Smooth muscle cell (in vitro differentiated cells): Measurements from ENCODE around the gene RIN1. TPM values are rescaled to one million over a fixed set of nuclear protein-coding genes. Genes with fewer than 3 reads are reported as not detected.
"Not testable (repeated sequence)": the region's sequence is repeated elsewhere in the genome, so short reads cannot be mapped to it uniquely, and the experiment has no call there.

Experiments used
- DNase-seq: peaks from one replicate; lab custom pipeline; 2025; ENCODE audit not compliant: unreplicated experiment; lab: John Stamatoyannopoulos, UW
- H2AFZ ChIP-seq: fragments of 200-600 bp; sonication (generic); 2 replicates; pipeline ENCODE4 v1.6.0; 2016; ENCODE audit warnings: antibody characterized with exemption, low read depth, mild to moderate bottlenecking
- H3F3A ChIP-seq: fragments of 200-600 bp; sonication (generic); 2 replicates; pipeline ENCODE4 v1.6.0; 2017; ENCODE audit warnings: antibody characterized with exemption, low read depth
- H3K27ac ChIP-seq: fragments of 200-600 bp; sonication (generic); 2 replicates; pipeline ENCODE4 v1.5.1; 2016; ENCODE audit warnings: low read depth, mild to moderate bottlenecking
- H3K27me3 ChIP-seq: fragments of 200-600 bp; sonication (generic); 2 replicates; pipeline ENCODE4 v1.6.1; 2016; ENCODE audit warnings: low read depth, mild to moderate bottlenecking
- H3K36me3 ChIP-seq: fragments of 200-600 bp; sonication (generic); 2 replicates; pipeline ENCODE4 v1.5.1; 2016; ENCODE audit warnings: low read depth
- H3K4me1 ChIP-seq: fragments of 200-600 bp; sonication (generic); 2 replicates; pipeline ENCODE4 v1.5.1; 2016; ENCODE audit warnings: low read depth
- H3K4me2 ChIP-seq: fragments of 200-600 bp; sonication (generic); 2 replicates; pipeline ENCODE4 v1.6.0; 2016; ENCODE audit warnings: mild to moderate bottlenecking
- H3K4me3 ChIP-seq: fragments of 200-600 bp; sonication (generic); 2 replicates; pipeline ENCODE4 v1.5.1; 2016; ENCODE audit warnings: mild to moderate bottlenecking
- H3K79me2 ChIP-seq: fragments of 200-600 bp; sonication (generic); 2 replicates; pipeline ENCODE4 v1.6.0; 2016; ENCODE audit warnings: low read depth, mild to moderate bottlenecking
- H3K9ac ChIP-seq: fragments of 200-600 bp; sonication (generic); 2 replicates; pipeline ENCODE4 v1.6.0; 2016; ENCODE audit warnings: low read depth
- H3K9me3 ChIP-seq: fragments of 200-600 bp; sonication (generic); replicated peaks from 2 replicates; pipeline ENCODE4 v1.5.1; 2016; ENCODE audit warnings: low read depth
- H4K20me1 ChIP-seq: fragments of 200-600 bp; sonication (generic); 2 replicates; pipeline ENCODE4 v1.6.0; 2016; ENCODE audit warnings: low read depth
- CTCF ChIP-seq: fragments of 200-600 bp; sonication (generic); IDR thresholded peaks from 2 replicates; pipeline ENCODE4 v1.5.1; 2017; ENCODE audit warnings: borderline replicate concordance, mild to moderate bottlenecking, antibody characterized with exemption; ENCODE audit not compliant: insufficient read depth, poor library complexity, severe bottlenecking
- WGBS: methylation state at CpG from one replicate; pipeline ENCODE4 v1.1.7; 2016; ENCODE audit warnings: low lambda C conversion rate; 5-methylcytosine and 5-hydroxymethylcytosine counted together
- polyA plus RNA-seq: library from polyadenylated mRNA; unstranded; fragments of >200 nt; fragmentation: Nextera tagmentation; extraction: Ambion mirVana; gene quantifications from 2 replicates; pipeline ENCODE4 v1.2.1, GENCODE V29; 2016
- total RNA-seq: library from RNA; depleted of rRNA; stranded (reverse); fragments of >200 nt; gene quantifications from 2 replicates; pipeline ENCODE4 v1.2.3, GENCODE V29; 2014

Gene RIN1
- total and polyA plus RNA-seq, 2 experiments from 2014 or later: 15.3 to 18.0 TPM

- WGBS: 93% methylated on average over 7 of the region's 11 CpGs
- Histone ChIP-seq H3K4me1 (peaks cover 34% of the 10 kb centered on the region), H3K27me3 (no peaks in the 10 kb centered on the region), H3K4me2 (no peak overlapping the region), H3K36me3 (no peaks in the 10 kb centered on the region), H3K79me2 (no peaks in the 10 kb centered on the region), H3K9me3 (no peaks in the 10 kb centered on the region), H4K20me1 (no peaks in the 10 kb centered on the region), H3K27ac (no peak overlapping the region), H3K9ac (no peak overlapping the region), H3K4me3 (no peak overlapping the region), H3F3A (peaks cover 12% of the 10 kb centered on the region), H2AFZ (no peak overlapping the region)
- DNase-seq: no peak
- TF ChIP-seq CTCF: no peak
Observed at GRCh38 chr11:66322732-66323427, 13.4 kb downstream of the RIN1 start.

GRCh38 chr11:66321606-66322005 is 14.6 kb downstream of the RIN1 start:
- H3K4me1 ChIP-seq: peaks cover 36% of the 10 kb centered on the region

DNA sequence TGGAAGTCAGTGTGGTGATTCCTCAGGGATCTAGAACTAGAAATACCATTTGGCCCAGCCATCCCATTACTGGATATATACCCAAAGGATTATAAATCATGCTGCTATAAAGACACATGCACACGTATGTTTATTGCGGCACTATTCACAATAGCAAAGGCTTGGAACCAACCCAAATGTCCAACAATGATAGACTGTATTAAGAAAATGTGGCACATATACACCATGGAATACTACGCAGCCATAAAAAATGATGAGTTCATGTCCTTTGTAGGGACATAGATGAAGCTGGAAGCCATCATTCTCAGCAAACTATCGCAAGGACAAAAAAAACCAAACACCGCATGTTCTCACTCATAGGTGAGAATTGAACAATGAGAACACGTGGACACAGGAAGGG is 15.5 kb downstream of the RIN1 start:
- H2AFZ ChIP-seq, DNase-seq, H3K27ac ChIP-seq, H3K36me3 ChIP-seq, H3K9ac ChIP-seq, H3K4me3 ChIP-seq, H4K20me1 ChIP-seq, H3K9me3 ChIP-seq, H3K27me3 ChIP-seq, H3K4me2 ChIP-seq: not testable (repeated sequence)
- Histone ChIP-seq H3K79me2 (peaks cover 11% of the 10 kb centered on the region), H3K4me1 (peaks cover 34% of the 10 kb centered on the region), H3F3A (peaks cover 22% of the 10 kb centered on the region)
- 96% methylated on average over 6 of the region's 6 CpGs for WGBS

More at GRCh38 chr11:66321606-66322005, 14.6 kb downstream of the RIN1 start:
- no peak overlapping the region for H3K4me3 ChIP-seq
- DNase-seq: no peak
- no peaks in the 10 kb centered on the region for H3K9me3 ChIP-seq
- H3K27me3 ChIP-seq: no peaks in the 10 kb centered on the region
- 83% methylated on average over 4 of the region's 4 CpGs for WGBS
- H3K36me3 ChIP-seq: no peaks in the 10 kb centered on the region
- H3K4me2 ChIP-seq: no peak overlapping the region
- no peak for TF ChIP-seq CTCF
- H4K20me1 ChIP-seq: no peaks in the 10 kb centered on the region
- peaks cover 18% of the 10 kb centered on the region for H3F3A ChIP-seq
- no peak overlapping the region for H3K27ac ChIP-seq
- no peak overlapping the region for H2AFZ ChIP-seq
- no peak overlapping the region for H3K9ac ChIP-seq
- peaks cover 3% of the 10 kb centered on the region for H3K79me2 ChIP-seq

- not testable (repeated sequence) for H3K4me2 ChIP-seq, H4K20me1 ChIP-seq, H3K27me3 ChIP-seq, DNase-seq, H3K9ac ChIP-seq, H2AFZ ChIP-seq, H3K27ac ChIP-seq, H3K36me3 ChIP-seq, H3K9me3 ChIP-seq, H3K4me3 ChIP-seq
- H3K4me1 ChIP-seq: peaks cover 34% of the 10 kb centered on the region
- peaks cover 16% of the 10 kb centered on the region for H3K79me2 ChIP-seq
- 85% methylated on average over 2 of the region's 2 CpGs for WGBS
- peaks cover 22% of the 10 kb centered on the region for H3F3A ChIP-seq
Observed at GRCh38 chr11:66320289-66320688, 15.9 kb downstream of the RIN1 start.
